Measurements from ENCODE around the gene EIF4G1. TPM values are rescaled to one million over a fixed set of nuclear protein-coding genes. Genes with fewer than 3 reads are reported as not detected.
A peak's percentile ranks its signal among the peaks of the same experiment; 100 is the strongest.
"Not testable (repeated sequence)": the region's sequence is repeated elsewhere in the genome, so short reads cannot be mapped to it uniquely, and the experiment has no call there.

The EIF4G1 gene
- total RNA-seq, 1 experiment from 2014 or later: 522 TPM

- Mint-ChIP-seq H3K9me3 (ENCODE audit: unreplicated experiment) (no peaks in the 10 kb centered on the region), H3K27me3 (ENCODE audit: insufficient read depth, unreplicated experiment) (no peaks in the 10 kb centered on the region), H3K4me3 (ENCODE audit: unreplicated experiment) (peak within 1 kb of the TSS; percentile 84), H3K27ac (ENCODE audit: low read depth, unreplicated experiment) (peak within 1 kb of the TSS; percentile 89), H3K4me1 (ENCODE audit: insufficient read depth, unreplicated experiment) (peaks cover 44% of the 10 kb centered on the region), H3K36me3 (ENCODE audit: insufficient read depth, unreplicated experiment) (peaks cover 40% of the 10 kb centered on the region)
- TF ChIP-seq, protein P1, sequence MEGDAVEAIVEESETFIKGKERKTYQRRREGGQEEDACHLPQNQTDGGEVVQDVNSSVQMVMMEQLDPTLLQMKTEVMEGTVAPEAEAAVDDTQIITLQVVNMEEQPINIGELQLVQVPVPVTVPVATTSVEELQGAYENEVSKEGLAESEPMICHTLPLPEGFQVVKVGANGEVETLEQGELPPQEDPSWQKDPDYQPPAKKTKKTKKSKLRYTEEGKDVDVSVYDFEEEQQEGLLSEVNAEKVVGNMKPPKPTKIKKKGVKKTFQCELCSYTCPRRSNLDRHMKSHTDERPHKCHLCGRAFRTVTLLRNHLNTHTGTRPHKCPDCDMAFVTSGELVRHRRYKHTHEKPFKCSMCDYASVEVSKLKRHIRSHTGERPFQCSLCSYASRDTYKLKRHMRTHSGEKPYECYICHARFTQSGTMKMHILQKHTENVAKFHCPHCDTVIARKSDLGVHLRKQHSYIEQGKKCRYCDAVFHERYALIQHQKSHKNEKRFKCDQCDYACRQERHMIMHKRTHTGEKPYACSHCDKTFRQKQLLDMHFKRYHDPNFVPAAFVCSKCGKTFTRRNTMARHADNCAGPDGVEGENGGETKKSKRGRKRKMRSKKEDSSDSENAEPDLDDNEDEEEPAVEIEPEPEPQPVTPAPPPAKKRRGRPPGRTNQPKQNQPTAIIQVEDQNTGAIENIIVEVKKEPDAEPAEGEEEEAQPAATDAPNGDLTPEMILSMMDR (IDR thresholded peaks at IDR 0.05; ENCODE audit: unreplicated experiment): no peak
- ChIA-PET CTCF (interaction anchor here (1.2 to 1.4 kb wide), 2 partner anchors 16 to 25 kb away, joined by 3 to 5 read pairs; partner anchors contain the start of genes CLCN2 and POLR2H), POLR2A (interaction anchor here (0.7 to 2.0 kb wide), 6 partner anchors 11 to 34 kb away, joined by 3 to 8 read pairs (median 3); no protein-coding TSS in a partner anchor)
- intact Hi-C loops (cut with micrococcal nuclease): no loop called here
- no peak for DNase-seq (ENCODE audit: unreplicated experiment)
- BruUV-seq (replicated peaks): no TSS peak
Observed at GRCh38 chr3:184337399-184337714, 23.0 kb downstream of the EIF4G1 start, which contains the start of gene FAM131A. FAM131A (plus strand) TSS chr3:184337600; CDS start chr3:184337631, 31 bp downstream.

DNA sequence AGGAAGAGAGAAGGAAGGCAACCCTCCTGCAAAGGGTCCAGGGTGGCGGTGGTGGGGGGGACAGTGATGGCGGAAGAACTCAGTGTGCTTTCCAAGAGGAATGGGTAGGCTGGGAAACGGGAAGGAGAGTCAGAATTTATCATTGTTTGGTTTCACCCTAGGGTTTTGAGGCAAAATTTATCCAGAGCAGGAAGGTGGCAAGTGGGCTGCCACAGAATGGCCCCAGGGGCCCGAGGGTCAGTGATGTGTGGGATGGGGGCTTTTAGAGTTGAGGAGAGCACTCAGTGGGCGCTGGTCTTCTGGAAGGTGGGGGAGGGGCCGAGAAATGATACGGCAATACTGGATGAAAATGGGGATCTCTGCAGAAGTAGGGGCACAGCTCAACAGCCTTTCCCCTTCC is 23.6 kb downstream of the EIF4G1 start:
- TF ChIP-seq, protein P1 (IDR thresholded peaks at IDR 0.05; ENCODE audit: unreplicated experiment): no peak
- no peak for DNase-seq (ENCODE audit: unreplicated experiment)
- H3K27ac Mint-ChIP-seq (ENCODE audit: low read depth, unreplicated experiment): no peak overlapping the region
- no peaks in the 10 kb centered on the region for H3K9me3 Mint-ChIP-seq (ENCODE audit: unreplicated experiment)
- no peak overlapping the region for H3K4me3 Mint-ChIP-seq (ENCODE audit: unreplicated experiment)
- peaks cover 33% of the 10 kb centered on the region for H3K36me3 Mint-ChIP-seq (ENCODE audit: insufficient read depth, unreplicated experiment)
- intact Hi-C loops (cut with micrococcal nuclease): no loop called here
- ChIA-PET POLR2A (interaction anchor here (1.1 to 2.0 kb wide), 5 partner anchors 11 to 34 kb away, joined by 3 to 8 read pairs (median 3); no protein-coding TSS in a partner anchor), CTCF (interaction anchor here (2.0 kb wide), 1 partner anchor 17 kb away, joined by 8 read pairs; no protein-coding TSS in a partner anchor)
- H3K4me1 Mint-ChIP-seq (ENCODE audit: insufficient read depth, unreplicated experiment): peaks cover 38% of the 10 kb centered on the region
- H3K27me3 Mint-ChIP-seq (ENCODE audit: insufficient read depth, unreplicated experiment): no peaks in the 10 kb centered on the region
- BruUV-seq (replicated peaks): no TSS peak

- no peak for DNase-seq (ENCODE audit: unreplicated experiment)
- H3K4me3 Mint-ChIP-seq (ENCODE audit: unreplicated experiment): no peak overlapping the region
- H3K27ac Mint-ChIP-seq (ENCODE audit: low read depth, unreplicated experiment): no peak overlapping the region
- CTCF ChIA-PET: interaction anchor here (1.2 to 2.0 kb wide), 2 partner anchors 16 to 33 kb away, joined by 3 to 8 read pairs; no protein-coding TSS in a partner anchor
- peaks cover 33% of the 10 kb centered on the region for H3K4me1 Mint-ChIP-seq (ENCODE audit: insufficient read depth, unreplicated experiment)
- peaks cover 29% of the 10 kb centered on the region for H3K36me3 Mint-ChIP-seq (ENCODE audit: insufficient read depth, unreplicated experiment)
- POLR2A ChIA-PET: interaction anchor here (0.6 to 2.0 kb wide), 2 partner anchors 22 to 24 kb away, joined by 3 to 4 read pairs; no protein-coding TSS in a partner anchor
- H3K9me3 Mint-ChIP-seq (ENCODE audit: unreplicated experiment): no peaks in the 10 kb centered on the region
- intact Hi-C loops (cut with micrococcal nuclease): no loop called here
- no peaks in the 10 kb centered on the region for H3K27me3 Mint-ChIP-seq (ENCODE audit: insufficient read depth, unreplicated experiment)
- TF ChIP-seq, protein P1 (IDR thresholded peaks at IDR 0.05; ENCODE audit: unreplicated experiment): no peak
- BruUV-seq (replicated peaks): no TSS peak
Observed at GRCh38 chr3:184338511-184338945, 24.1 kb downstream of the EIF4G1 start.

GRCh38 chr3:184339001-184339400 is 24.6 kb downstream of the EIF4G1 start:
- POLR2A ChIA-PET: interaction anchor here (0.6 kb wide), 1 partner anchor 23 kb away, joined by 3 read pairs; no protein-coding TSS in a partner anchor
- Mint-ChIP-seq H3K4me1 (ENCODE audit: insufficient read depth, unreplicated experiment) (peaks cover 28% of the 10 kb centered on the region), H3K27me3 (ENCODE audit: insufficient read depth, unreplicated experiment) (no peaks in the 10 kb centered on the region), H3K36me3 (ENCODE audit: insufficient read depth, unreplicated experiment) (peaks cover 29% of the 10 kb centered on the region), H3K27ac (ENCODE audit: low read depth, unreplicated experiment) (no peak overlapping the region), H3K9me3 (ENCODE audit: unreplicated experiment) (no peaks in the 10 kb centered on the region), H3K4me3 (ENCODE audit: unreplicated experiment) (no peak overlapping the region)
- no peak for DNase-seq (ENCODE audit: unreplicated experiment)
- BruUV-seq (replicated peaks): no TSS peak
- intact Hi-C loops (cut with micrococcal nuclease): no loop called here
- TF ChIP-seq, protein P1 (IDR thresholded peaks at IDR 0.05; ENCODE audit: unreplicated experiment): no peak
- CTCF ChIA-PET: interaction anchor here (1.2 to 2.0 kb wide), 2 partner anchors 16 to 33 kb away, joined by 3 to 8 read pairs; no protein-coding TSS in a partner anchor

DNA sequence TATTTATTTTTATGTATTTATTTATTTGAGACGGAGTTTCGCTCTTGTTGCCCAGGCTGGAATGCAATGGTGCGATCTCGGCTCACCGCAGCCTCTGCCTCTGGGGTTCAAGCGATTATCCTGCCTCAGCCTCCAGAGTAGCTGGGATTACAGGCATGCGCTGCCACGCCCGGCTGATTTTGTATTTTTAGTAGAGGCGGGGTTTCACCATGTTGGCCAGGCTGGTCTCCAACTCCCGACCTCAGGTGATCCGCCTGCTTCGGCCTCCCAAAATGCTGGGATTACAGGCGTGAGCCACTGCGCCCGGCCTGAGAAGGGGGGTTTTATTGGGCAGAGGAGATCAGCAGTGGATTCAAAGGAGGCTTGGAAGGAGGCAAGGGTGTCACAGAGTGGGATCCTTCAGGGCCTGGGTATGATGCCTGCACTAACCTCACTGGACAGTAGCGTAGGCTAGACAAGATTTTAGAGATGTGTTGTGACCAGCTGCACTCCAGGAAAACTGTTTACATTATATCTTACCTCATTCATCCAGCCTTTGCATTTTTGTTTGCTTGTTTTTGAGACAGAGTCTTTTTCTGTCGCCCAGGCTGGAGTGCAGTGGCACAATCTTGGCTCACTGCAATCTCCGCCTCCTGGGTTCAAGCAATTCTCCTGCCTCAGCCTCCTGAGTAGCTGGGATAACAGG is 25.2 kb downstream of the EIF4G1 start:
- intact Hi-C loops (cut with micrococcal nuclease): not testable (repeated sequence)

More for the DNA sequence above, 25.2 kb downstream of the EIF4G1 start:
- not testable (repeated sequence) for DNase-seq (ENCODE audit: unreplicated experiment); H3K4me3 Mint-ChIP-seq (ENCODE audit: unreplicated experiment); H3K27ac Mint-ChIP-seq (ENCODE audit: low read depth, unreplicated experiment); H3K9me3 Mint-ChIP-seq (ENCODE audit: unreplicated experiment); H3K27me3 Mint-ChIP-seq (ENCODE audit: insufficient read depth, unreplicated experiment); BruUV-seq (replicated peaks)
- ChIA-PET CTCF (interaction anchor here (1.2 to 2.0 kb wide), 2 partner anchors 15 to 34 kb away, joined by 3 to 8 read pairs; no protein-coding TSS in a partner anchor), POLR2A (interaction anchor here (0.6 kb wide), 1 partner anchor 918 kb away, joined by 3 read pairs; no protein-coding TSS in a partner anchor)
- peaks cover 24% of the 10 kb centered on the region for H3K4me1 Mint-ChIP-seq (ENCODE audit: insufficient read depth, unreplicated experiment)
- peaks cover 26% of the 10 kb centered on the region for H3K36me3 Mint-ChIP-seq (ENCODE audit: insufficient read depth, unreplicated experiment)

Measured in MCF 10A (cell line).